ENCODE measurements around the gene LIPM. TPM values are rescaled to one million over a fixed set of nuclear protein-coding genes. Genes with fewer than 3 reads are reported as not detected.

The LIPM gene, protein sequence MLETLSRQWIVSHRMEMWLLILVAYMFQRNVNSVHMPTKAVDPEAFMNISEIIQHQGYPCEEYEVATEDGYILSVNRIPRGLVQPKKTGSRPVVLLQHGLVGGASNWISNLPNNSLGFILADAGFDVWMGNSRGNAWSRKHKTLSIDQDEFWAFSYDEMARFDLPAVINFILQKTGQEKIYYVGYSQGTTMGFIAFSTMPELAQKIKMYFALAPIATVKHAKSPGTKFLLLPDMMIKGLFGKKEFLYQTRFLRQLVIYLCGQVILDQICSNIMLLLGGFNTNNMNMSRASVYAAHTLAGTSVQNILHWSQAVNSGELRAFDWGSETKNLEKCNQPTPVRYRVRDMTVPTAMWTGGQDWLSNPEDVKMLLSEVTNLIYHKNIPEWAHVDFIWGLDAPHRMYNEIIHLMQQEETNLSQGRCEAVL
- total RNA-seq (2014; rRNA removed) (not detected in 2 replicates), Bru-seq, nascent RNA (not detected), BruChase-seq, experiment 1, labeled RNA remaining after a 6-hour chase (not detected), BruChase-seq, experiment 2, labeled RNA remaining after a 2-hour chase (percentile 4 among the genes with signal in this experiment)
- long read RNA-seq, result 0 reads

DNA sequence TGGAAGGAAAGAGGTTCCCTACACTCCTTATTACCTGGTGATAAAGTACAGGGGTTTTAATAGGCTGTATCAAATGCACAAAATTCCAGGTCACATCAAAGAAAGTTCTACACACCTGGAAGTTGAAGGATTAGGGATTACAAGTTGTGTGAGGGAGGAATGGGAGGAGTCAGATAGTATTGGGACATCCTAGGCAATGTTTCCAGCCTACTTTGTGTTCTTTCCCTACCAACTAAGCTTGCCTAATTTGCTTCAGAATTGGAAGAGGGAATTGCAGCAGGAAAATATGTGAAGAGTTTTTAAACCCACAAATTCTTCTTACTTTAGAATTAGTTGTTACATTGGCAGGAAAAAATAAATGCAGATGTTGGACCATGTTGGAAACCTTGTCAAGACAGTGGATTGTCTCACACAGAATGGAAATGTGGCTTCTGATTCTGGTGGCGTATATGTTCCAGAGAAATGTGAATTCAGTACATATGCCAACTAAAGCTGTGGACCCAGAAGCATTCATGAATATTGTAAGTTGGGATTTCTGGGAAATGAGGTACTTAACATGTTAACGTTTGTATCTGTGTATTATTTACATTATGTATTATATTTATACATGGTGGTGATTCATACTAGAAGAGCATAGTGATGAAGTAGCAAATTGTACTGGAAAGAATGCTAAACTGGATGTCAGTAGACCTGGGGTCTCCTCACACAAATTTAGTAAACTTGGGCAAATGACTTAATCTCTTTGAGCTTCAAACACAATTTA lies at the start of gene LIPM:
LIPM (plus strand) TSS at position 208 of the 763 bp plus-strand sequence; CDS start at position 375, 167 bp downstream.
- H3K9me3 ChIP-seq (ENCODE audit: low read length), result no peaks in the 10 kb centered on the region
- TF ChIP-seq EZH2phosphoT487 (IDR thresholded peaks at IDR 0.05; ENCODE audit: borderline replicate concordance, low read length) (no peak), EZH2 (IDR thresholded peaks at IDR 0.05; ENCODE audit: low read length, unreplicated experiment) (no peak)
- TF ChIP-seq, protein P1, sequence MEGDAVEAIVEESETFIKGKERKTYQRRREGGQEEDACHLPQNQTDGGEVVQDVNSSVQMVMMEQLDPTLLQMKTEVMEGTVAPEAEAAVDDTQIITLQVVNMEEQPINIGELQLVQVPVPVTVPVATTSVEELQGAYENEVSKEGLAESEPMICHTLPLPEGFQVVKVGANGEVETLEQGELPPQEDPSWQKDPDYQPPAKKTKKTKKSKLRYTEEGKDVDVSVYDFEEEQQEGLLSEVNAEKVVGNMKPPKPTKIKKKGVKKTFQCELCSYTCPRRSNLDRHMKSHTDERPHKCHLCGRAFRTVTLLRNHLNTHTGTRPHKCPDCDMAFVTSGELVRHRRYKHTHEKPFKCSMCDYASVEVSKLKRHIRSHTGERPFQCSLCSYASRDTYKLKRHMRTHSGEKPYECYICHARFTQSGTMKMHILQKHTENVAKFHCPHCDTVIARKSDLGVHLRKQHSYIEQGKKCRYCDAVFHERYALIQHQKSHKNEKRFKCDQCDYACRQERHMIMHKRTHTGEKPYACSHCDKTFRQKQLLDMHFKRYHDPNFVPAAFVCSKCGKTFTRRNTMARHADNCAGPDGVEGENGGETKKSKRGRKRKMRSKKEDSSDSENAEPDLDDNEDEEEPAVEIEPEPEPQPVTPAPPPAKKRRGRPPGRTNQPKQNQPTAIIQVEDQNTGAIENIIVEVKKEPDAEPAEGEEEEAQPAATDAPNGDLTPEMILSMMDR (conservative IDR thresholded peaks at IDR 0.05; ENCODE audit: low read depth, low read length), result no peak
- no peak for ATAC-seq
- H3K36me3 ChIP-seq (ENCODE audit: low read depth, low read length), result no peaks in the 10 kb centered on the region
- no peak within 1 kb of the TSS for H3K9ac ChIP-seq (ENCODE audit: low read length)
- DNase-seq, result no peak
- no peak within 1 kb of the TSS for H3K4me3 ChIP-seq (ENCODE audit: low read length)
- CTCF ChIA-PET, result no interaction called here
- H3K79me2 ChIP-seq (ENCODE audit: low read length), result no peaks in the 10 kb centered on the region
- no peaks in the 10 kb centered on the region for H3K4me1 ChIP-seq (ENCODE audit: insufficient read depth, low read length)
- BruUV-seq (replicated peaks), result no TSS peak
- no peaks in the 10 kb centered on the region for H3K27me3 ChIP-seq (ENCODE audit: low read length)
- no peak within 1 kb of the TSS for H2AFZ ChIP-seq (ENCODE audit: low read length)
- H3K27ac ChIP-seq (ENCODE audit: low read length), result no peak within 1 kb of the TSS
- POLR2A ChIA-PET (ENCODE audit: unreplicated experiment), result no interaction called here
- no peak within 1 kb of the TSS for H3K4me2 ChIP-seq (ENCODE audit: low read length)
- no peaks in the 10 kb centered on the region for H3F3A ChIP-seq (ENCODE audit: low read length, unreplicated experiment)
- no peaks in the 10 kb centered on the region for H4K20me1 ChIP-seq (ENCODE audit: low read length)
- intact Hi-C loops (cut with micrococcal nuclease), result no loop called here
- no peaks in the 10 kb centered on the region for H3K9me2 ChIP-seq (replicated peaks; ENCODE audit: low read length)

DNA sequence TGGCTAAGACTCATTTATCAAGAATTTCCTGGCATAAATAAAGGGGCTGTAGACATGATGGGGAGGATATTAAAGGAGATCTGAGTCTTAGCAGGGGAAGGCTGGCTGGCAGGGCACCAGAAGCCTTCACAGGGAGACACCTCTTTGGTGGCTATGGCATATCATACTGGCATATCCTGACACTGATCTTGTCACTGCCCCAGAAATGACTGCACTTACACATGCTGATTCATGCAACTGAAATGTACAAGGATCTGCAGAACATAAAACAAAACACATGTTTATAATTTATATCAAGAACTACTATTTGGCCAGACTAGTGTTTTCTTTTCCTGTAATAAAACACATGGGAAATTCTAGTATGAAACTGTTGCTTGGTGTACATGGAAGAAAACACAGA lies 48.2 kb upstream of the LIPM start:
- H3K27ac ChIP-seq (ENCODE audit: low read length), result no peak overlapping the region
- intact Hi-C loops (cut with micrococcal nuclease), result no loop called here

GRCh38 chr10:88755753-88756152 lies 46.8 kb upstream of the LIPM start:
- no TSS peak for BruUV-seq (replicated peaks)
- POLR2A ChIA-PET (ENCODE audit: unreplicated experiment), result no interaction called here
- H3K4me2 ChIP-seq (ENCODE audit: low read length), result no peak overlapping the region
- no peak overlapping the region for H3K4me3 ChIP-seq (ENCODE audit: low read length)
- intact Hi-C loops (cut with micrococcal nuclease), result no loop called here
- H3K9me2 ChIP-seq (replicated peaks; ENCODE audit: low read length), result no peaks in the 10 kb centered on the region
- no peaks in the 10 kb centered on the region for H3K9me3 ChIP-seq (ENCODE audit: low read length)
- H2AFZ ChIP-seq (ENCODE audit: low read length), result no peak overlapping the region
- 0 out of 2 replicates have a peak, but pooled peaks cover 6% of the 10 kb centered on the region for H3K4me1 ChIP-seq (ENCODE audit: insufficient read depth, low read length)
- TF ChIP-seq EZH2phosphoT487 (IDR thresholded peaks at IDR 0.05; ENCODE audit: borderline replicate concordance, low read length) (no peak), EZH2 (IDR thresholded peaks at IDR 0.05; ENCODE audit: low read length, unreplicated experiment) (no peak)
- TF ChIP-seq, protein P1 (conservative IDR thresholded peaks at IDR 0.05; ENCODE audit: low read depth, low read length), result no peak
- no peaks in the 10 kb centered on the region for H3K27me3 ChIP-seq (ENCODE audit: low read length)
- no peak overlapping the region for H3K27ac ChIP-seq (ENCODE audit: low read length)
- DNase-seq, result no peak
- H3K36me3 ChIP-seq (ENCODE audit: low read depth, low read length), result no peaks in the 10 kb centered on the region
- no peak for ATAC-seq
- no peaks in the 10 kb centered on the region for H3F3A ChIP-seq (ENCODE audit: low read length, unreplicated experiment)
- no peak overlapping the region for H3K9ac ChIP-seq (ENCODE audit: low read length)
- no peaks in the 10 kb centered on the region for H3K79me2 ChIP-seq (ENCODE audit: low read length)
- CTCF ChIA-PET, result no interaction called here
- H4K20me1 ChIP-seq (ENCODE audit: low read length), result no peaks in the 10 kb centered on the region

More for the DNA sequence above, 48.2 kb upstream of the LIPM start:
- Histone ChIP-seq H3K4me1 (ENCODE audit: insufficient read depth, low read length) (0 out of 2 replicates have a peak, but pooled peaks cover 6% of the 10 kb centered on the region), H3K9ac (ENCODE audit: low read length) (no peak overlapping the region), H3K36me3 (ENCODE audit: low read depth, low read length) (no peaks in the 10 kb centered on the region), H3K79me2 (ENCODE audit: low read length) (no peaks in the 10 kb centered on the region), H3K9me3 (ENCODE audit: low read length) (no peaks in the 10 kb centered on the region), H3K9me2 (replicated peaks; ENCODE audit: low read length) (no peaks in the 10 kb centered on the region), H3K27me3 (ENCODE audit: low read length) (no peaks in the 10 kb centered on the region), H3F3A (ENCODE audit: low read length, unreplicated experiment) (no peaks in the 10 kb centered on the region), H3K4me2 (ENCODE audit: low read length) (no peak overlapping the region), H4K20me1 (ENCODE audit: low read length) (no peaks in the 10 kb centered on the region), H3K4me3 (ENCODE audit: low read length) (no peak overlapping the region), H2AFZ (ENCODE audit: low read length) (no peak overlapping the region)
- ChIA-PET CTCF (no interaction called here), POLR2A (ENCODE audit: unreplicated experiment) (no interaction called here)
- BruUV-seq (replicated peaks), result no TSS peak
- DNase-seq, result peak; percentile 12
- TF ChIP-seq EZH2 (IDR thresholded peaks at IDR 0.05; ENCODE audit: low read length, unreplicated experiment), result no peak
- no peak for TF ChIP-seq EZH2phosphoT487 (IDR thresholded peaks at IDR 0.05; ENCODE audit: borderline replicate concordance, low read length)
- no peak for ATAC-seq

Data from PC-3 (cell line).